HEK293T (cell line): ENCODE results near the gene IQGAP3.

Experiments used
- FOXA1 ChIP-seq: fragments of 450-650 bp; IDR thresholded peaks from 2 replicates; pipeline ENCODE4 v1.6.1; 2016; ENCODE audit warnings: mild to moderate bottlenecking
- FOXK2 ChIP-seq: fragments of 450-650 bp; IDR thresholded peaks from 2 replicates; pipeline ENCODE4 v1.6.1; 2016; ENCODE audit warnings: mild to moderate bottlenecking
- FOXM1 ChIP-seq: fragments of 450-650 bp; IDR thresholded peaks from 2 replicates; pipeline ENCODE4 v1.6.1; 2017; ENCODE audit warnings: mild to moderate bottlenecking, borderline replicate concordance
- NFRKB ChIP-seq: fragments of 450-650 bp; IDR thresholded peaks from 2 replicates; pipeline ENCODE4 v1.6.1; 2016; ENCODE audit warnings: mild to moderate bottlenecking, moderate library complexity
- PKNOX1 ChIP-seq: fragments of 450-650 bp; IDR thresholded peaks from 2 replicates; pipeline ENCODE4 v1.6.1; 2016
- SUZ12 ChIP-seq: fragments of 450-650 bp; IDR thresholded peaks from 2 replicates; pipeline ENCODE4 v1.6.1; 2016; ENCODE audit warnings: mild to moderate bottlenecking

GRCh38 chr1:156475568-156476500, 96.5 kb downstream of the IQGAP3 start:
- TF ChIP-seq FOXA1 (no peak), PKNOX1 (no peak), FOXK2 (no peak), NFRKB (no peak), FOXM1 (no peak), SUZ12 (no peak)
